NCI-H460 (cell line): ENCODE data around the gene C17orf100. TPM values are rescaled to one million over a fixed set of nuclear protein-coding genes. Genes with fewer than 3 reads are reported as not detected.
A peak's percentile ranks its signal among the peaks of the same experiment; 100 is the strongest.
"Not testable (repeated sequence)": the region's sequence is repeated elsewhere in the genome, so short reads cannot be mapped to it uniquely, and the experiment has no call there.

ENCODE experiments used
- DNase-seq: peaks from one replicate; pipeline ENCODE4 v3.0.0-alpha.2; 2016; ENCODE audit warnings: low read depth; ENCODE audit errors: extremely low read depth
- total RNA-seq: library from RNA; depleted of rRNA; stranded (reverse); fragments of >200 nt; shearing (Covaris generic); gene quantifications from 2 replicates; pipeline ENCODE4 v1.2.3, GENCODE V29; 2014

The C17orf100 gene
- total RNA-seq, 1 experiment from 2014 or later: 0.22 TPM

GRCh38 chr17:6640536-6641246 lies 10.9 kb upstream of the C17orf100 start, which contains the start of the genes KIAA0753 and TXNDC17:
TSS of gene KIAA0753 (minus strand) at chr17:6640711. CDS start at chr17:6635103, 5,608 bp downstream.
TSS of gene TXNDC17 (plus strand) at chr17:6641060. CDS start at chr17:6641083, 23 bp downstream.
- DNase-seq: peak; percentile 82

GRCh38 chr17:6641247-6641863 lies 10.2 kb upstream of the C17orf100 start:
- DNase-seq: no peak

- no peak for DNase-seq
Measured at GRCh38 chr17:6642592-6642991, 9.0 kb upstream of the C17orf100 start.

- DNase-seq: no peak
Measured at GRCh38 chr17:6643451-6644125, 8.0 kb upstream of the C17orf100 start.

- no peak for DNase-seq
Measured at GRCh38 chr17:6648181-6648580, 3.4 kb upstream of the C17orf100 start.

GRCh38 chr17:6651919-6652452 lies 424 bp downstream of the C17orf100 start:
- DNase-seq: no peak

- no peak for DNase-seq
Measured at GRCh38 chr17:6654841-6655731, 3.5 kb downstream of the C17orf100 start.

GRCh38 chr17:6655732-6656361 lies 4.3 kb downstream of the C17orf100 start:
- DNase-seq: not testable (repeated sequence)

GRCh38 chr17:6656797-6657632 lies 5.5 kb downstream of the C17orf100 start:
- not testable (repeated sequence) for DNase-seq

- DNase-seq: no peak
Measured at GRCh38 chr17:6657633-6658287, 6.2 kb downstream of the C17orf100 start.

- not testable (repeated sequence) for DNase-seq
Measured at GRCh38 chr17:6658411-6658810, 6.8 kb downstream of the C17orf100 start.

GRCh38 chr17:6660101-6660500 lies 8.5 kb downstream of the C17orf100 start:
- DNase-seq: no peak

GRCh38 chr17:6660805-6661463 lies 9.4 kb downstream of the C17orf100 start:
- no peak for DNase-seq

- no peak for DNase-seq
Measured at GRCh38 chr17:6661464-6661848, 9.9 kb downstream of the C17orf100 start.

- DNase-seq: not testable (repeated sequence)
Measured at GRCh38 chr17:6663200-6663599, 11.6 kb downstream of the C17orf100 start.

GRCh38 chr17:6666077-6666521 lies 14.5 kb downstream of the C17orf100 start:
- DNase-seq: peak; percentile 75

- no peak for DNase-seq
Measured at GRCh38 chr17:6666557-6666956, 15.0 kb downstream of the C17orf100 start.

GRCh38 chr17:6667516-6667915 lies 16.0 kb downstream of the C17orf100 start:
- DNase-seq: no peak
